HPDE6-E6E7 (cell line): ENCODE measurements around the gene TSPY1.
"Not testable (repeated sequence)": the region's sequence is repeated elsewhere in the genome, so short reads cannot be mapped to it uniquely, and the experiment has no call there.

ENCODE experiments used
- DNase-seq: peaks from one replicate; pipeline ENCODE4 v3.0.0; 2011; ENCODE audit warnings: missing footprints; ENCODE audit errors: extremely low spot score

Gene TSPY1

GRCh38 chrY:9466655-9467054, at the start of gene TSPY1:
TSS of gene TSPY1 (plus strand) at chrY:9466955. CDS start at chrY:9467001, 46 bp downstream.
- not testable (repeated sequence) for DNase-seq

GRCh38 chrY:9486967-9487366, 20.2 kb downstream of the TSPY1 start, which contains the start of gene TSPY9:
TSS of gene TSPY9 (plus strand) at chrY:9487267. CDS start at chrY:9487313, 46 bp downstream.
- DNase-seq = not testable (repeated sequence)

GRCh38 chrY:9504396-9504795, 37.6 kb downstream of the TSPY1 start:
- not testable (repeated sequence) for DNase-seq

GRCh38 chrY:9516287-9516686, 49.5 kb downstream of the TSPY1 start:
- not testable (repeated sequence) for DNase-seq
